Neural cell (in vitro differentiated cells): ENCODE data around the gene SCP2.

ENCODE experiments used
- EZH2 ChIP-seq: fragments of 200-600, 300-800 bp; shearing (Covaris generic), sonication (generic); IDR thresholded peaks from 2 replicates; pipeline ENCODE4 v1.6.1; 2014; ENCODE audit warnings: antibody characterized with exemption, low read length, borderline replicate concordance, mild to moderate bottlenecking; ENCODE audit not compliant: insufficient read depth, poor library complexity, severe bottlenecking
- MXI1 ChIP-seq: fragments of 450-650 bp; conservative IDR thresholded peaks from 2 replicates; pipeline ENCODE4 v1.6.1; 2014; ENCODE audit warnings: antibody characterized with exemption, mild to moderate bottlenecking; ENCODE audit not compliant: poor library complexity, severe bottlenecking
- POLR2AphosphoS5 ChIP-seq: IDR thresholded peaks from 2 replicates; pipeline ENCODE4 v1.6.1; 2012
- TAF1 ChIP-seq: IDR thresholded peaks from 2 replicates; pipeline ENCODE4 v1.6.1; 2012; ENCODE audit warnings: low read depth
- TF ChIP-seq, protein P1 (sequence below): fragments of 450-650 bp; IDR thresholded peaks from 2 replicates; pipeline ENCODE4 v1.5.1; 2014; ENCODE audit warnings: antibody characterized with exemption, mild to moderate bottlenecking, moderate library complexity; ENCODE audit not compliant: poor library complexity, severe bottlenecking
- TF ChIP-seq, protein P2 (sequence below): IDR thresholded peaks from 2 replicates; pipeline ENCODE4 v1.6.1; 2012; ENCODE audit warnings: borderline replicate concordance

- TF ChIP-seq, protein P1, sequence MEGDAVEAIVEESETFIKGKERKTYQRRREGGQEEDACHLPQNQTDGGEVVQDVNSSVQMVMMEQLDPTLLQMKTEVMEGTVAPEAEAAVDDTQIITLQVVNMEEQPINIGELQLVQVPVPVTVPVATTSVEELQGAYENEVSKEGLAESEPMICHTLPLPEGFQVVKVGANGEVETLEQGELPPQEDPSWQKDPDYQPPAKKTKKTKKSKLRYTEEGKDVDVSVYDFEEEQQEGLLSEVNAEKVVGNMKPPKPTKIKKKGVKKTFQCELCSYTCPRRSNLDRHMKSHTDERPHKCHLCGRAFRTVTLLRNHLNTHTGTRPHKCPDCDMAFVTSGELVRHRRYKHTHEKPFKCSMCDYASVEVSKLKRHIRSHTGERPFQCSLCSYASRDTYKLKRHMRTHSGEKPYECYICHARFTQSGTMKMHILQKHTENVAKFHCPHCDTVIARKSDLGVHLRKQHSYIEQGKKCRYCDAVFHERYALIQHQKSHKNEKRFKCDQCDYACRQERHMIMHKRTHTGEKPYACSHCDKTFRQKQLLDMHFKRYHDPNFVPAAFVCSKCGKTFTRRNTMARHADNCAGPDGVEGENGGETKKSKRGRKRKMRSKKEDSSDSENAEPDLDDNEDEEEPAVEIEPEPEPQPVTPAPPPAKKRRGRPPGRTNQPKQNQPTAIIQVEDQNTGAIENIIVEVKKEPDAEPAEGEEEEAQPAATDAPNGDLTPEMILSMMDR, result no peak
- TF ChIP-seq EZH2 (no peak), MXI1 (no peak), TAF1 (no peak), POLR2AphosphoS5 (no peak)
- TF ChIP-seq, protein P2, sequence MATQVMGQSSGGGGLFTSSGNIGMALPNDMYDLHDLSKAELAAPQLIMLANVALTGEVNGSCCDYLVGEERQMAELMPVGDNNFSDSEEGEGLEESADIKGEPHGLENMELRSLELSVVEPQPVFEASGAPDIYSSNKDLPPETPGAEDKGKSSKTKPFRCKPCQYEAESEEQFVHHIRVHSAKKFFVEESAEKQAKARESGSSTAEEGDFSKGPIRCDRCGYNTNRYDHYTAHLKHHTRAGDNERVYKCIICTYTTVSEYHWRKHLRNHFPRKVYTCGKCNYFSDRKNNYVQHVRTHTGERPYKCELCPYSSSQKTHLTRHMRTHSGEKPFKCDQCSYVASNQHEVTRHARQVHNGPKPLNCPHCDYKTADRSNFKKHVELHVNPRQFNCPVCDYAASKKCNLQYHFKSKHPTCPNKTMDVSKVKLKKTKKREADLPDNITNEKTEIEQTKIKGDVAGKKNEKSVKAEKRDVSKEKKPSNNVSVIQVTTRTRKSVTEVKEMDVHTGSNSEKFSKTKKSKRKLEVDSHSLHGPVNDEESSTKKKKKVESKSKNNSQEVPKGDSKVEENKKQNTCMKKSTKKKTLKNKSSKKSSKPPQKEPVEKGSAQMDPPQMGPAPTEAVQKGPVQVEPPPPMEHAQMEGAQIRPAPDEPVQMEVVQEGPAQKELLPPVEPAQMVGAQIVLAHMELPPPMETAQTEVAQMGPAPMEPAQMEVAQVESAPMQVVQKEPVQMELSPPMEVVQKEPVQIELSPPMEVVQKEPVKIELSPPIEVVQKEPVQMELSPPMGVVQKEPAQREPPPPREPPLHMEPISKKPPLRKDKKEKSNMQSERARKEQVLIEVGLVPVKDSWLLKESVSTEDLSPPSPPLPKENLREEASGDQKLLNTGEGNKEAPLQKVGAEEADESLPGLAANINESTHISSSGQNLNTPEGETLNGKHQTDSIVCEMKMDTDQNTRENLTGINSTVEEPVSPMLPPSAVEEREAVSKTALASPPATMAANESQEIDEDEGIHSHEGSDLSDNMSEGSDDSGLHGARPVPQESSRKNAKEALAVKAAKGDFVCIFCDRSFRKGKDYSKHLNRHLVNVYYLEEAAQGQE, result no peak
These were observed 157.5 kb downstream of the SCP2 start for GRCh38 chr1:53084589-53084971.
